ENCODE measurements around the gene PLD5.
"Not testable (repeated sequence)": the region's sequence is repeated elsewhere in the genome, so short reads cannot be mapped to it uniquely, and the experiment has no call there.

The PLD5 gene

GRCh38 chr1:242426271-242426905 is 98.1 kb downstream of the PLD5 start:
- DNase-seq (ENCODE audit: low read depth in 4 of 4, low spot score in 1 of 4): no peak

GRCh38 chr1:242425232-242425631 is 99.3 kb downstream of the PLD5 start:
- DNase-seq (ENCODE audit: low read depth in 4 of 4, low spot score in 1 of 4): no peak

- no peak for DNase-seq (ENCODE audit: low read depth in 4 of 4, low spot score in 1 of 4)
Measured at GRCh38 chr1:242416657-242417056, 107.8 kb downstream of the PLD5 start.

GRCh38 chr1:242412921-242413320 is 111.6 kb downstream of the PLD5 start:
- DNase-seq (ENCODE audit: low read depth in 4 of 4, low spot score in 1 of 4): no peak

- no peak for DNase-seq (ENCODE audit: low read depth in 4 of 4, low spot score in 1 of 4)
Measured at GRCh38 chr1:242411901-242412300, 112.6 kb downstream of the PLD5 start.

GRCh38 chr1:242405947-242406346 is 118.5 kb downstream of the PLD5 start:
- no peak for DNase-seq (ENCODE audit: low read depth in 4 of 4, low spot score in 1 of 4)

- DNase-seq (ENCODE audit: low read depth in 4 of 4, low spot score in 1 of 4): no peak
Measured at GRCh38 chr1:242404296-242404695, 120.2 kb downstream of the PLD5 start.

- no peak for DNase-seq (ENCODE audit: low read depth in 4 of 4, low spot score in 1 of 4)
Measured at GRCh38 chr1:242402956-242403355, 121.5 kb downstream of the PLD5 start.

- DNase-seq (ENCODE audit: low read depth in 4 of 4, low spot score in 1 of 4): no peak
Measured at GRCh38 chr1:242401937-242402336, 122.6 kb downstream of the PLD5 start.

GRCh38 chr1:242398351-242398750 is 126.1 kb downstream of the PLD5 start:
- no peak for DNase-seq (ENCODE audit: low read depth in 4 of 4, low spot score in 1 of 4)

- no peak for DNase-seq (ENCODE audit: low read depth in 4 of 4, low spot score in 1 of 4)
Measured at GRCh38 chr1:242391896-242392295, 132.6 kb downstream of the PLD5 start.

GRCh38 chr1:242376121-242376520 is 148.4 kb downstream of the PLD5 start:
- not testable (repeated sequence) for DNase-seq (ENCODE audit: low read depth in 4 of 4, low spot score in 1 of 4)

GRCh38 chr1:242350446-242350845 is 174.1 kb downstream of the PLD5 start:
- not testable (repeated sequence) for DNase-seq (ENCODE audit: low read depth in 4 of 4, low spot score in 1 of 4)

- DNase-seq (ENCODE audit: low read depth in 4 of 4, low spot score in 1 of 4): no peak
Measured at GRCh38 chr1:242349636-242350035, 174.9 kb downstream of the PLD5 start.

- not testable (repeated sequence) for DNase-seq (ENCODE audit: low read depth in 4 of 4, low spot score in 1 of 4)
Measured at GRCh38 chr1:242330865-242331264, 193.6 kb downstream of the PLD5 start.

GRCh38 chr1:242327381-242327780 is 197.1 kb downstream of the PLD5 start:
- DNase-seq (ENCODE audit: low read depth in 4 of 4, low spot score in 1 of 4): not testable (repeated sequence)

- not testable (repeated sequence) for DNase-seq (ENCODE audit: low read depth in 4 of 4, low spot score in 1 of 4)
Measured at GRCh38 chr1:242321981-242322380, 202.5 kb downstream of the PLD5 start.

GRCh38 chr1:242318140-242318539 is 206.4 kb downstream of the PLD5 start:
- DNase-seq (ENCODE audit: low read depth in 4 of 4, low spot score in 1 of 4): no peak

GRCh38 chr1:242314865-242315264 is 209.6 kb downstream of the PLD5 start:
- DNase-seq (ENCODE audit: low read depth in 4 of 4, low spot score in 1 of 4): not testable (repeated sequence)

GRCh38 chr1:242314085-242314649 is 210.3 kb downstream of the PLD5 start:
- not testable (repeated sequence) for DNase-seq (ENCODE audit: low read depth in 4 of 4, low spot score in 1 of 4)

- DNase-seq (ENCODE audit: low read depth in 4 of 4, low spot score in 1 of 4): not testable (repeated sequence)
Measured at GRCh38 chr1:242308681-242309080, 215.8 kb downstream of the PLD5 start.

- not testable (repeated sequence) for DNase-seq (ENCODE audit: low read depth in 4 of 4, low spot score in 1 of 4)
Measured at GRCh38 chr1:242293781-242294180, 230.7 kb downstream of the PLD5 start.

GRCh38 chr1:242288067-242288466 is 236.4 kb downstream of the PLD5 start:
- not testable (repeated sequence) for DNase-seq (ENCODE audit: low read depth in 4 of 4, low spot score in 1 of 4)
